GM18517 (cell line): ENCODE results near the gene CIAO1.

Experiments
- ATAC-seq: cut with Tn5 transposase; IDR thresholded peaks from one replicate; pipeline ENCODE4 v1.9.1; 2021; ENCODE audit warnings: mild to moderate bottlenecking, moderate library complexity; ENCODE audit not compliant: unreplicated experiment

Gene CIAO1

DNA sequence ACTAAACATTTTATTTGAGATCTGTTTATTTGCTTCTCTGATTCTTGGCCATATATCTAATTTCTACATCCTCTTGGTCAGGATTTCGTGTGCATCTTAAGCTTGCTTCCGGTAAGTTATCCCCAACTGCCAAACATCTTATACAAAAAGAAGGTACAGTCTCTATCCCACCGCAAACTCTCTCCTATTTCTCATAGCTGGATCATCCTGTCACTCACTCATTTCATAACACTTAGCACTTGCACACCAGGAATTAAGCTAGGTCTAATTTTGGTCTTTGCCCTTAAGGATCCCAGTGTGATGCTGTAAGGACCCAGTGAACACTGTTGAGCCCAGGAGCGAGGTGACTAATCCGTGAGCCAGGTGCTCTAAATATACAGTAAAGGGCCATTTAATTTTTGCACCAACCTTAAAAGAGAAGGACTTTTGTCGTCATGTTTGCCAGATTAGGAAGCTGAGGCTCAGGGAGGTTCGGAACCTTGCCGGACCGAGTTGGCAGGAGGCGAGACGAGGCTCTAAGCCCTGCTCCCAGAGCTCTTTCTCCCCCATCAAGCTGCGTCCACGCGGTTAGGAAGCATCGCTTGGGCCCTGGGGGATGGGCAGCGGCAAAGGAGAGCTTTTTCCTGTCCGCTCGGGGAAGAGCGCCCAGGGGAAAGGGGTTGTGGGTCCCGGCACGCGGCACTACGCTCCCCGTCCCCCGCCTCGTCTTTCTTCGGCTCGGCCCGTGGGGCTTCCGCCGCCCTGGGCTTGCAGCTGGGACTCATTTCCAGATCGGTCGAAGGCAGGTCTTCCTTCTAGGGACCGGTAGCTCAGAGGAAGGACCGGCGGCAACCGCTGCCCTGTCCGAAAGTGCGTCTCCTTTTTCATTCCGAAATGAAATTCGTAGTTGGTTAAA is 55.0 kb downstream of the CIAO1 start:
- ATAC-seq, result peak; percentile 16
